AG04449 (cell line): Measurements from ENCODE around the gene FARS2.

Experiments
- CTCF ChIA-PET: fragments of 350-600 bp; formaldehyde crosslinking; extraction: SDS; loops from one replicate; lab custom pipeline; 2021; ENCODE audit warnings: antibody characterized with exemption; lab: Yijun Ruan, JAX
- POLR2A ChIA-PET: fragments of 400-600, 350-600 bp; formaldehyde crosslinking; extraction: SDS; loops from one replicate; lab custom pipeline; 2020; ENCODE audit warnings: antibody characterized with exemption, inconsistent platforms; lab: Yijun Ruan, JAX
- DNase-seq: peaks from one replicate; pipeline ENCODE4 v3.0.0-alpha.2; 2010; ENCODE audit warnings: low read depth, low spot score
- H3K4me3 ChIP-seq: 2 replicates; pipeline ENCODE4 v1.5.1; 2011; ENCODE audit warnings: low read depth, mild to moderate bottlenecking, control low read depth, low read length
- TF ChIP-seq, protein P1 (sequence below): IDR thresholded peaks from one replicate; pipeline ENCODE4 v1.5.1; 2011; ENCODE audit warnings: mild to moderate bottlenecking, moderate library complexity, low read length, control low read depth, inconsistent platforms; ENCODE audit not compliant: insufficient read depth; ENCODE audit errors: missing control alignments

The FARS2 gene

GRCh38 chr6:5512422-5512821 lies 251.1 kb downstream of the FARS2 start:
- no peak for DNase-seq
- TF ChIP-seq, protein P1, sequence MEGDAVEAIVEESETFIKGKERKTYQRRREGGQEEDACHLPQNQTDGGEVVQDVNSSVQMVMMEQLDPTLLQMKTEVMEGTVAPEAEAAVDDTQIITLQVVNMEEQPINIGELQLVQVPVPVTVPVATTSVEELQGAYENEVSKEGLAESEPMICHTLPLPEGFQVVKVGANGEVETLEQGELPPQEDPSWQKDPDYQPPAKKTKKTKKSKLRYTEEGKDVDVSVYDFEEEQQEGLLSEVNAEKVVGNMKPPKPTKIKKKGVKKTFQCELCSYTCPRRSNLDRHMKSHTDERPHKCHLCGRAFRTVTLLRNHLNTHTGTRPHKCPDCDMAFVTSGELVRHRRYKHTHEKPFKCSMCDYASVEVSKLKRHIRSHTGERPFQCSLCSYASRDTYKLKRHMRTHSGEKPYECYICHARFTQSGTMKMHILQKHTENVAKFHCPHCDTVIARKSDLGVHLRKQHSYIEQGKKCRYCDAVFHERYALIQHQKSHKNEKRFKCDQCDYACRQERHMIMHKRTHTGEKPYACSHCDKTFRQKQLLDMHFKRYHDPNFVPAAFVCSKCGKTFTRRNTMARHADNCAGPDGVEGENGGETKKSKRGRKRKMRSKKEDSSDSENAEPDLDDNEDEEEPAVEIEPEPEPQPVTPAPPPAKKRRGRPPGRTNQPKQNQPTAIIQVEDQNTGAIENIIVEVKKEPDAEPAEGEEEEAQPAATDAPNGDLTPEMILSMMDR: no peak
- H3K4me3 ChIP-seq: no peak overlapping the region
- CTCF ChIA-PET: interaction anchor here (2.7 kb wide), 1 partner anchor 90 kb away, joined by 6 read pairs; no protein-coding TSS in a partner anchor
- POLR2A ChIA-PET: no interaction called here

DNA sequence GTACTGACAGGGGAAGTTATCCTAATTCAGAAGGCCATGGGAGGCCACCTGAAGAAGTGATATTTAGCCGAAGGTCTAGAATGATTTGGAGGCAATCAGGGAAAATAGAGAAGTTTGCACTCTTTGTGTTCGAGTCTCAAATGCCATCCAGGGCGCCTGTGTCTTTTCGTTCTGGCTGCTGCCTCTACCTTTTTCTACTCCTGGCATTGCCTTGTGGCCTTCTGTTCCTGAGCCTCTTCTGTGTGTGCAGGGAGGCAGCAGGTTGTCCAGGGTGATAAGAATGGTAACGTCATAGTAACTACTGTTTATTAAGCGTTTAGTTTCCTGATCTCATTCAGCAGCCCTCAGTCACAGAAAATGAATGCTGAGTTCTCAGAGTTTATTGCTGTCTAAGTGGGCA lies 252.1 kb downstream of the FARS2 start:
- TF ChIP-seq, protein P1: no peak
- no peak for DNase-seq
- CTCF ChIA-PET: no interaction called here

DNA sequence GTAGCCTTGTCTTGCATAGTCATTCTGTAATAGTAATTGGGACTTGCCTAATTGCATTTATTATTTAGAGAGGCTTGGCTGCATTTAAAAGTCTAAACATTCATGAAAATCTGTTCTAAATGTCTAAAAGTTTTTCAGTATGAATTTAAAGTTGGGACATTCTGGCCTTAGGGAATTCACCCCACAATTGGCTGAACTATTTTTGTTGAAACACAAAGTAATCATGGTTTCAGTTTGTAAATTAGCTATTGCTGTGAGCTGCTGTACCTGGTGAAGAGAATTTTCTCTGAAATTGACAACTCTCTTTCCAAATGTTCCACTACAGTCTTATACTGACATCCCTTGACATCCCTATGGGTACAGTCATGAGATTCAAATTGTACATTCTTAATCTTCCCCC lies 253.0 kb downstream of the FARS2 start:
- H3K4me3 ChIP-seq: no peak overlapping the region
- TF ChIP-seq, protein P1: no peak
- POLR2A ChIA-PET: no interaction called here
- no peak for DNase-seq
- CTCF ChIA-PET: no interaction called here

More for the DNA sequence above, 252.1 kb downstream of the FARS2 start:
- POLR2A ChIA-PET: no interaction called here
- no peak overlapping the region for H3K4me3 ChIP-seq

DNA sequence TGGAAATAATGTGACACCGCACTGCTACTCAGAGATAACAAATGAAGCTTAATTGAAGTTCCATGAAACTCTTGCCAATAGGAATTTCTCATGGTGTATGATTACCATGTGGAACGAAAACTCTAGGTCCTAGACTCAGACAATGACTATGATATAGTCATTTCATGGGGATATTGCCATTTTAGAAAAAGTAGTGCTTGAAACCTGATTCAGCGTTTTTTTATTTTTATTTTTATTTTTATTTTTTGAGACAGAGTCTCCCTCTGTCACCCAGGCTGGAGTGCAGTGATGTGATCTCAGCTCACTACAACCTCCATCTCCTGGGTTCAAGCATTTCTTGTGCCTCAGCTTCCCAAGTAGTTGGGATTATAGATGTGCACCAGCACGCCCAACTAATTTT lies 253.9 kb downstream of the FARS2 start:
- TF ChIP-seq, protein P1: no peak
- DNase-seq: no peak
- POLR2A ChIA-PET: no interaction called here
- no peak overlapping the region for H3K4me3 ChIP-seq
- CTCF ChIA-PET: interaction anchor here (1.7 kb wide), 1 partner anchor 10 kb away, joined by 4 read pairs; no protein-coding TSS in a partner anchor

DNA sequence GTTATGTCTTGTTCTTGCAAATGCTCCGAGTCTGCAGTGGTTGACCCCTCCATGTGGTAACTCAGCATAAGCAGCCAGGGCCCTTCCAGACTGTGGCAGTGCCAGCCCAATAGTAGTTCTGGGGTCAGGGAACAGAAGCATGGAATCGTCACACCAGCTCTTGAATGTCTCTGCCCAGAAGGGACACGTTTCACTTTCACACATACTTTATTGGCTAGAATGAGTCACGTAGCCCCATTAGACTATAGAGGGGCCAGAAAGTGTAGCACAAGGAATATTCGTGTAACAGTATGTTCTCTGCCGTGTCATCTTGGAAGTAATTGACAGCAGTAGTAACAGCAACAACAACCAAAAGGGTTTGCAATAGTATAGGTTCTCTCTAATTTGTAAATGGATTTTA lies 254.7 kb downstream of the FARS2 start:
- TF ChIP-seq, protein P1: no peak

DNA sequence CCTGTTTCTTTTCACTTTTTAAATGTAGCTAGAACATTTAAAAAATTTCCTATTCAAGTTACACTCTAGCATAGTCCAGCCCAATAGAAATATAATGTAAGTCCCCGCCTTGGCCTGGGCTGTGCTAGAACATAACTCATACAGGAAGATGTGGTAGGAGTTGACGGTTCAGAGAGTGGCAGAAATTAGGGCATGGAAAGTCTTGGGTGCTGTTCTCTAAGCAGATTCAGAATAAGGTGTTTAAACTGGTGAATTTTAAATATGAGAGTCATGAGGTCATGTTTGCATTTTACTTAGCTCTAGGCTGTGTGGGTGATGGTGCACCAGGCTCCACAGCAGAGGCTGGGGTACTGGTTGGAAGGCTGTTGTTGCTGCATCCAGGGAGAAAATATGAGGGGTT lies 256.5 kb downstream of the FARS2 start:
- POLR2A ChIA-PET: no interaction called here
- no peak overlapping the region for H3K4me3 ChIP-seq
- CTCF ChIA-PET: interaction anchor here (2.2 kb wide), 1 partner anchor 10 kb away, joined by 4 read pairs; no protein-coding TSS in a partner anchor
- TF ChIP-seq, protein P1: no peak
- DNase-seq: no peak

More for the DNA sequence above, 254.7 kb downstream of the FARS2 start:
- DNase-seq: no peak
- H3K4me3 ChIP-seq: no peak overlapping the region
- ChIA-PET POLR2A (no interaction called here), CTCF (interaction anchor here (1.3 to 1.7 kb wide), 2 partner anchors 9 to 11 kb away, joined by 4 to 6 read pairs; no protein-coding TSS in a partner anchor)
